Measurements from ENCODE around the gene RSRC1.
"Not testable (repeated sequence)": the region's sequence is repeated elsewhere in the genome, so short reads cannot be mapped to it uniquely, and the experiment has no call there.

The RSRC1 gene

GRCh38 chr3:158109804-158110657 is at the start of gene RSRC1:
TSS of gene RSRC1 (plus strand) at chr3:158110089. CDS start at chr3:158122105, 12,016 bp downstream.
- DNase-seq (ENCODE audit: low read depth in 2 of 2), result peak; percentile 60 to 67

- DNase-seq (ENCODE audit: low read depth in 2 of 2), result not testable (repeated sequence)
Observed at GRCh38 chr3:158065574-158065973, 44.3 kb upstream of the RSRC1 start.

- DNase-seq (ENCODE audit: low read depth in 2 of 2), result no peak
Observed at GRCh38 chr3:158072790-158073189, 37.1 kb upstream of the RSRC1 start.

GRCh38 chr3:158074591-158074990 is 35.3 kb upstream of the RSRC1 start:
- no peak for DNase-seq (ENCODE audit: low read depth in 2 of 2)

- no peak for DNase-seq (ENCODE audit: low read depth in 2 of 2)
Observed at GRCh38 chr3:158079599-158079998, 30.3 kb upstream of the RSRC1 start.

- no peak for DNase-seq (ENCODE audit: low read depth in 2 of 2)
Observed at GRCh38 chr3:158084651-158085050, 25.2 kb upstream of the RSRC1 start.

GRCh38 chr3:158085358-158085757 is 24.5 kb upstream of the RSRC1 start:
- no peak for DNase-seq (ENCODE audit: low read depth in 2 of 2)

GRCh38 chr3:158085931-158086330 is 24.0 kb upstream of the RSRC1 start:
- no peak for DNase-seq (ENCODE audit: low read depth in 2 of 2)

GRCh38 chr3:158086361-158086760 is 23.5 kb upstream of the RSRC1 start:
- no peak for DNase-seq (ENCODE audit: low read depth in 2 of 2)

- no peak for DNase-seq (ENCODE audit: low read depth in 2 of 2)
Observed at GRCh38 chr3:158086776-158087175, 23.1 kb upstream of the RSRC1 start.

- no peak for DNase-seq (ENCODE audit: low read depth in 2 of 2)
Observed at GRCh38 chr3:158091531-158091930, 18.4 kb upstream of the RSRC1 start.

- DNase-seq (ENCODE audit: low read depth in 2 of 2), result no peak
Observed at GRCh38 chr3:158093526-158093925, 16.4 kb upstream of the RSRC1 start.

GRCh38 chr3:158094235-158095110 is 15.4 kb upstream of the RSRC1 start:
- no peak for DNase-seq (ENCODE audit: low read depth in 2 of 2)

GRCh38 chr3:158095111-158095813 is 14.6 kb upstream of the RSRC1 start:
- DNase-seq (ENCODE audit: low read depth in 2 of 2), result no peak

- no peak for DNase-seq (ENCODE audit: low read depth in 2 of 2)
Observed at GRCh38 chr3:158095814-158096704, 13.8 kb upstream of the RSRC1 start.

GRCh38 chr3:158097081-158097592 is 12.8 kb upstream of the RSRC1 start:
- no peak for DNase-seq (ENCODE audit: low read depth in 2 of 2)

- DNase-seq (ENCODE audit: low read depth in 2 of 2), result peak; percentile 41 to 56
Observed at GRCh38 chr3:158097593-158098308, 12.1 kb upstream of the RSRC1 start.

GRCh38 chr3:158098309-158098639 is 11.6 kb upstream of the RSRC1 start:
- DNase-seq (ENCODE audit: low read depth in 2 of 2), result no peak

- DNase-seq (ENCODE audit: low read depth in 2 of 2), result no peak
Observed at GRCh38 chr3:158098834-158099424, 11.0 kb upstream of the RSRC1 start.

GRCh38 chr3:158100681-158101080 is 9.2 kb upstream of the RSRC1 start:
- no peak for DNase-seq (ENCODE audit: low read depth in 2 of 2)
